GM18508 (cell line): Measurements from ENCODE around the gene PLD5.
A peak's percentile ranks its signal among the peaks of the same experiment; 100 is the strongest.
"Not testable (repeated sequence)": the region's sequence is repeated elsewhere in the genome, so short reads cannot be mapped to it uniquely, and the experiment has no call there.

Experiments used
- ATAC-seq: cut with Tn5 transposase; IDR thresholded peaks from one replicate; pipeline ENCODE4 v1.9.1; 2021; ENCODE audit warnings: moderate number of reproducible peaks; ENCODE audit not compliant: insufficient read depth, unreplicated experiment

The PLD5 gene

DNA sequence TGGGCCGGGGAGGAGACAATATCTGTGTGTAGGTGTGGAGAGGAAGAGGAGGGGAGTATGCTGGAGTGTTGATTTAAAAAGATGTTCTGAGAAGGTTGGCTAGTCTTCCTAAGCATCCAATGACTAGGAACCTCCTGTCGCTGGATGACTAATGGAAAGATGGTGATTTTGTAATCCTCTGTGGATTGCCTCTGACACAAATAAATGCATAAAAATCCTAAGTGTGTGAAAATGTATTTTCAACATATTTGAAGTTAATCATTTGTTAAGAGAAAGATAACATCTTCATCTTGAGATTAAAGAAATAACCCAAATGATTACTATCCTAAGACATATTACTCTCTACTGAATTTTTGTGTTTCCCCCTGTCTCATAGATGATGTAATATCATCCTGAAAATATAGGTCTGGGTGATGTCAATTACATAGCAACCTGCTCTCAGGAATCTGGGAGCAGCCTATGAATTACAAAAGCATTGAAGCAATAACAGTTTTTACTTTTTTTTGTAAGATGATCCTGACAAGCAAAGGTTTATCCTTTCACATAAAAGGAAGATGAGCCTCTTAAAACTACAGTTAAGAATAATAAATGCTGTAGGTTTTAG, 305.1 kb downstream of the PLD5 start:
- no peak for ATAC-seq

DNA sequence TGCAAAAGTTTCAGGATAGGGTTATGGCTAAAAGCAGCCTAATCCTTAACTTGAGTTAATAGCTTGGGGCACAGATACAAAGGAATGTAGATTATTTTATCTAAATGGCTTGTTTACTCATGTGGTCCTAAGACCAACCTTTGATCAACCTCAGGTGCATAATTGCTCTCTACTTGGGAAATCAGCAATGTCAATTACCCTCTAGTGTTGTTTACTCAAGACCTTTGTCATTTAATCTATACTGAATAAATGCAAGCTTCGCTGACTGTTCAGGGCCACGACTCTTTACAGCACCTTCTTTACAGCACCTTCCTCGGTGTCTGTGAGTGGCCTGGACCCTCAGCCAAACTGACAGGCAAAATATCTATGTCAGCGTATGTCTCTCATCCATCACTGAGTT, 308.1 kb downstream of the PLD5 start:
- ATAC-seq: no peak

DNA sequence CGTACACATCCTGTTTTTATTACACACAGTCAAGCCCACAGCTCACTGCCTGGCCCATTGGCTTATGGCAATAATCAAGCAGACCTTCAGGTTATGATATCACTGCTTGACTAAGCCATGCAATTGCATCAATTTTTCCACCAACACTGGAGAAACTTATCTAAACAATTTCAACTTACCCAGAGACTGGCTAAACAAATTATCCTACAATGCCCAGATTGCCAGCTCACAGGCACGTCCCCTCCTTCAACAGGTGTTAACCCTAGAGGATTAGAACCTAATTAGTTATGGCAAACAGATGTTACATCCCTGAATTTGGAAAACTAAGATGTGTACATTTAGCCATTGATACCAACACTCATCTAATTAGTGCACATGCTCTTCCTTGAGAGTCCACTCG, 310.0 kb downstream of the PLD5 start:
- ATAC-seq: not testable (repeated sequence)

DNA sequence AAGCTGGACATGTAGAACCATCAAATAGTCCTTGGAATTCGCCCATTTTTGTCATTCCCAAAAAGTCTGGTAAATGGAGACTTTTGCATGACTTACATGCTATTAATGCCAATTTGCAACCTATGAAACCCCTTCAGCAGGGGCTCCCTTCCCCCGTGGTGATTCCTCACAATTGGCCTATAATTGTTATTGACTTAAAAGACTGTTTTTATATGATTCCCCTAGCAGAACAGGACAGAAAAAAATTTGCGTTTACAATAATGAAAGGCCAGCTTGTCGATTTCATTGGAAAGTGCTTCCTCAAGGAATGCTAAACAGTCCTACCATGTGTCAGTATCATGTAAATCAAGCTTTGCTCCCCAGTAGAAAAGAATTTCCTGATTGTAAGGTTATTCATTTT, 311.5 kb downstream of the PLD5 start:
- not testable (repeated sequence) for ATAC-seq

DNA sequence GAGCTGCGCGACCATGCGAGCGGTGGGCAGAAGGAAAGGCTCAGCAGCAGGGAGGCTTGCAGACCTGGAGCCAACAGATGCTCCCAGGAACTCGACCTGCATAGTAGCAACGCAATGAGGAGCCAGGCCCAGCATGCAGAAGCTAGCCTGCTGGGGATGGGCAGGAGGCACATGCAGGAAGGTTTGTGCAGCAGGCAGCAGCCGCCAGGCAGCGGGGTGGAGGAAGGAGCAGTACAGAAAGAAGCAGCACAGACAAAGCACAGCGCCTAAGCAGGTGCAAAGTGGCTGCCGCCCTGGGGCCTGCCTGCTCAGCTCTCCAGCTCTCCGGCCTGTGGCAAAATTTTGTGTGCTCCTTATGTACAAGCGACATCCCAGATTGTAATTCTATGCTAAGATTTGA, 312.1 kb downstream of the PLD5 start:
- ATAC-seq: no peak

DNA sequence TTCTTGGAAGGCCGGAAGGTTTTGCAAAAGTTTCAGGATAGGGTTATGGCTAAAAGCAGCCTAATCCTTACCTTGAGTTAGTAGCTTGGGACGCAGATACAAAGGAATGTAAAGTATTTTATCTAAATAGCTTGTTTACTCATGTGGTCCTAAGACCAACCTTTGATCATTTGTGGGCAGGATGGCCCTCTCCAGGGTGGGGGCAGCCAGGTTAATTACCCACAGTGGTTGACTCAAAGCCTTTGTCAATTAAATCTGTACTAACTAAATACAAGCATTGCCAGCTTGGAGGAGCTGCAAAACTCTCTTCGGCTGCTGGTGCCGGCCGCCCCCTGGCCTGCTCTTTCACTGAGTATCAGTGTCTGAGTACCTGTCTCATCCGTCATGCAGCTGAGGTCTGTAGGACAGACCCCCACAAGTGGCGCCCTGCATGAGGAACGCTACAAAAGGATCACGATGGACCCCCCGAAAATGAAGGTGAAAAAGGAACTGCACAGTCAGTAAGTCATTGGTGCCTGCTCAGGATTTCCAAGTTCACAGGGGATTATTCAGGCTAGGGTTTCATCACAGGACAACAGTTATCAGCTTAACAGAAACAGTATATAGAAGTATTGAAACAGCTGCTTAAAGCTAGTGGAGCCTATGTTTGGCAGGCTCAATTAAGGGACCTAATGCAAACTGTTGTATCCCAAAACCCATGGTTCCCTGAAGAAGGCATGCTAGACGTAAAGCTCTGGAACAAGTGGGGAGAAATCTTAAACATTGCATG, 313.1 kb downstream of the PLD5 start:
- no peak for ATAC-seq

DNA sequence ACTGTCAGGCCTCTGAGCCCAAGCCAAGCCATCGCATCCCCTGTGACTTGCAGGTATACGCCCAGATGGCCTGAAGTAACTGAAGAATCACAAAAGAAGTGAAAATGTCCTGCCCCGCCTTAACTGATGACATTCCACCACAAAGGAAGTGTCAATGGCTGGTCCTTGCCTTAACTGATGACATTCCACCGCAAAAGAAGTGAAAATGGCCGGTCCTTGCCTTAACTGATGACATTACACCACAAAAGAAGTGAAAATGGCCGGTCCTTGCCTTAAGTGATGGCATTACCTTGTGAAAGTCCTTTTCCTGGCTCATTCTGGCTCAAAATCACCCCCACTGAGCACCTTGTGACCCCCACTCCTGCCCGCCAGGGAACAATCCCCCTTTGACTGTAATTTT, 314.2 kb downstream of the PLD5 start:
- ATAC-seq: not testable (repeated sequence)

DNA sequence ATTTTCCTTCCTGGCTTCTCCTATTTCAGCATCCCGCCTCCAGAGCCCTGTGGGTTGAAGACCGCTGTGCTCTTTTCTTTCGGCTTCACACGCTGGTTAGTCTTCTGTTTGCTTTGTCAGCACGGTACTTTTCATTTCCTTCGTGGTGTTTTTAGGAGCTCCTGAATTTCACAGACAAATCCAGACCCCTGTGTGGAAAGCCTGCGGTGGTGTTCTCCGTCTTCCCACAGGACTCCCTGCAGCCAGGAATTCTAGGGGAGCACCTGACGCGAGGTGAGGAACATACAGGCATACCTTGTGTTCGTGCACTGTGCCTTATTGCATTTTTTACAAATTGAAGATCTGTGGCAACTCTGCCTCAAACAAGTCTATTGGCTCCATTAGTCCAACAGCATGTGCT, 315.4 kb downstream of the PLD5 start:
- no peak for ATAC-seq

DNA sequence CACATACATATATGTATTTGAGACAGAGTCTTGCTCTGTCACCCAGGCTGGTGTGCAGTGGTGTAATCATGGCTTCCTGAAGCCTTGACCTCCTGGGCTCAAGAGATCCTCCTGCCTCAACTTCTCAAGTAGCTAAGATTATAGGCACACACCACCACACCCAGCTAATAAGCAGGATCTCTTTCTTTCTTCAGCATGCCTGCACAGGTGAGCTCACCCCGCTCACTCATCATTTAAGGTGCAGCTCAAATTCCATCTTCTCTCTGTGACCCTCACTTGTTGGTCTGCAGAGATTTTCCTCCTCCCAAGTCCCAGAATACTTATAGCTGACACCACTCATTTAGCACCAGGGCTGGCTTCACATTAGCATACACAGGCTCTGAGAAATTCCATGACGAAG, 316.5 kb downstream of the PLD5 start:
- ATAC-seq: no peak

DNA sequence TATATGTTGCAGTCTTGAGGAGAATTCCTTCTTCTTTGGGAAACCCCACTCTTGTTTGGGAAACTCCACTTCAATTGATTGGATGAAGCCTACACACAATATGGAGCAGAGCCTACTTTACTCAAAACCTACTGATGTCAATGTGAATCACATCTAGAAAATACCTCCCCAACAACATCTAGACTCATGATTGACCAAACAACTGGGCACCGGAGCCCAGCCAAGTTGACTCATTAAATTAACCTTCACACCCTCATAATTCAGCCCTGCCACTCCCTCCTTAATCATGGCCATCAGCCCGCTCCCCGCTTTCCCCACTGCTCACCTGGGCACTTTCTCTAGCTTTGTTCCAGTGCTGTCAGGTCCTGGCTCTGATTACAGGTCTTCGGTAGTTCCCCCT, 317.5 kb downstream of the PLD5 start:
- ATAC-seq: no peak

DNA sequence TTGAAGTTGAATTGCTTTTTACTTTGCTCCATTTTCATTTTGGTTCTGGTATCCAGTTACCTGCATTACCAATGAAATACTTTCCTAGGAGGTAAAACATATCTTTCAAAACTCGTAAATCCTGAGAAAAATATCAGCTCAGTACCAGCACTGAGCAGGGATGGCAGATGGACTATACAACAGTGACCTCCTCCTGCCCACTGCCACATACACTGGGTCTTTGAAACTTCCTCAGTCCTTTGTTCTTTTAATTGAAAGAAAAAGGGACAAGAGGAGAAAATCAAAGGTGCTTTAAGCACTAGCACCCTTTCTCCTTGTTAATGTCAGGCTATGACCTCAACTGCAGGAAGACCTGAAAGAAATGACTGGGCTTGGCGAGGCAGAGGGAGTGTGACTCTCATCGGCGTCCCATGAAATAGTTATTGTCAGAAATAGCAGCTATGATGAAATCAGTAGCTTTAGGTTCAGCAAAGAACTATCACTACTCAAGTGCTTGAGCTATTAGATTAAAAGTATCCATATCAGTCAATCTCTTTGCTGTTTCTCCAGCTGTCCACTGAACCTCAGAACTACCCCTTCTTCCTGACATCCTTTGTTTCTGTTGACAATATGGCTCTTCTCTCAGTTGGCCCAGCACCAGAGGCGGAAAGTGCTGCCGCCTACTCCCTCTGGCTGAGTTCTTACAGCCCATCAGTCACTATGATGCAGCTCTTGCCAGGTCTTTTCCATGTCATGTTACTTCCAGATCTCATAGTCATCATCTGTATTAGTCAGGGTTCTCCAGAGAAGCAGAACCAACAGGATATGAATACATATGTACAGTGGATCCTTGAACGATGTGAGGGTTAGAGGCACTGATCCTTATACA, 318.6 kb downstream of the PLD5 start:
- no peak for ATAC-seq

DNA sequence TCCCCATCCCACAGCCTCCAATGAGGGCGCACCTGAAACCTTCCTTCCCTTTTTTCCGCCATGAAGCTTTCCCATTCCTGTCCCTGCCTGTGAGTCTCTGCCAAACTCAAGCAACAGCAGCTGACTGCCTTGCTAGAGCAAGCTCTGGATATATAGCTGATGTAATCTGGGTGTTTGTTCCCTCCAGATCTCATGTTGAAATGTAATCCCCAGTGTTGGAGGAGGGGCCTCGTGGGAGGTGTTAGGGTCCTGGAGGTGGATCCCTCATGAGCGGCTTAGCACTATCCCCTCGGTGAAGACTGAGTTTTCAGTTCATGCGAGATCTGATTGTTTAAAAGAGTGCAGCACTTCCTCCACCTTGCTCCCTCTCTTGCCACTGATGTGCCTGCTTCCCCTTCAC, 321.2 kb downstream of the PLD5 start:
- ATAC-seq: no peak

DNA sequence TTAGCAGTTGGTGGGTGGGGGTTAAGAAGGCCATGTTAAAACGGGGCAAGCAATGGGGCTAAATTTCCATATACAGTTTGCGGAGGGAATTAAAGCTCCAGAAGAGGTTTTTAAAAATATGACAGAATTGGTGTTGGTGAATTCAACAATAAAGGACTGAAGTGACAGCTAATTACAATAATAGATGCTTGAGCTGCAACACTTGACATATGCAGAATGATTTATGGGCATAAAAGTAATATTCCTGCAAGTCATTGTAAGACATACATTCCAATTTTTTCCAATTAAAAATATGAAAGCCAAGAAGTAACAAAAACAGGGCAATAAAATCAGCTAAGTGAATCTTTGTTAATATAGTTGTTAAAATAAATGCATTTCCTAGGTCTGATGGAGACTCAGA, 323.4 kb downstream of the PLD5 start:
- no peak for ATAC-seq

DNA sequence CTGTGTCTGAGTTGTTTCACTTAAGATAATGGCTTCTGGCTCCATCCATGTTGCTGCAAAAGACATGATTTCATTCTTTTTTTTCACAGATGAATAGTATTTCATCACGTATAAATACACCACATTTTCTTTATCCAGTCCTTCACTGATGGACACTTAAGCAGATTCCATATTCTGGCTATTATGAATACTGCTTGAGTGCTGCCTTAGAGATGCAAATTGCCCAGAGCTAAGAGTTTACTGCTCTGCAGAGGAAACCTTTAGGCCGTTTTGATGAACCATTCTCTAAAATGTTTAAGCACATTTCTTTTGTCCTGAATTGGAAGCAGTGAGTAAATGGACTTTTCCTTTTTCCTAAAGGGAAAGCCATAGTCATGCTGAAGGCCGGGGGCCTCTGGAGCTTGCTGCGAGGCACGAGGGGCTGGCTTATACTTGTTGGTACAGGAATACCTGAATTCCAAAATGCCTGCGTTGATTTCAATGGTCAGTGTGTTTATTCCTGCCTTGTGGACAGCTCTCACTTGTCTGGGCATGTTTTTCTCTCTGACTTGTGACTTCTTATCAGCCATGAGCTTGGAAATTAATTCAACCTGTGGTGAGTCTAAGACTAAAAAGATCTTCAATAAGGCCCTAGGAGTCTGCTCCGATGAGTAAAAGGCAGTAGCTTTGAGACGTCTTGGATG, 324.6 kb downstream of the PLD5 start:
- ATAC-seq: no peak

DNA sequence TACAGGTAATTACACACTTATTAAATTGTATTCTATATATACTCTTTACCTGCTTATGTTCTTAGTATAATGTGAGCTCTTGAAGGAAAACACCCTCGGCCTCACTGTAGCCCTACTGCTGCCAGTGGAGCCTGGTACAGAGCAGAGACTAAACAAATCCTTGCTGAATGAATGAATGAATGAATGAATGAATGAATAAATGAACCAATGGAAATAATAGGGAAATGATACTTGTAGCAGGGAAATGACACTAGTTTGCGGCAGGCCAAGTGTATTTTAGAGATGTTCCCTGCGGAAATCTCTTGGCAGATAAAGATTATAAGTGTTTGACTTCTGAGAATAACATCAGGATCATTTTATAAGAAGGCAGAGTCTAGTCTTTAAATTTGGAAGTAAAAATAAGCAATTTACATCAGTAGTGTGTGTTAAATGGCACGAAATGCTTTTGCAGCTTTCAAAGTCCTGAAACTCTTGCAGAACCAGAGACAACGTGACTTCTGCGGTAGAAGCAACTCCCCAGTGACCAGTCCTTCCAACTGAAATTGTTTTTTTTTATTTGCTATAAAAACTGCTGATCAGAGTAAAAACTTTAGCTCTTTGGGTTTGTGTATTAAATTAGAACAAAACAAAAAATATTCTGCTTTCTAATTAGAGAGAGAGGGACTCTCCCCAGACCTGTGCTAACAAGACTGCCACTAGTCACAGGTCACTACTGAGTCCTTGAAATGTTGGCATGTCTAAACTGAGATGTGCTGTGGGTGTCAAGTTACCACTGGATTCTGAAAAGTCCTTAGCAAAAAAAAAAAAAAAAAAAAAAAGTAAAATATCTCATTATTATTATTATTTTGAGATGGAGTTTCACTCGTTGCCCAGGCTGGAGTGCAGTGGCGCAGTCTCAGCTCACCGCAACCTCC, 326.3 kb downstream of the PLD5 start:
- no peak for ATAC-seq

DNA sequence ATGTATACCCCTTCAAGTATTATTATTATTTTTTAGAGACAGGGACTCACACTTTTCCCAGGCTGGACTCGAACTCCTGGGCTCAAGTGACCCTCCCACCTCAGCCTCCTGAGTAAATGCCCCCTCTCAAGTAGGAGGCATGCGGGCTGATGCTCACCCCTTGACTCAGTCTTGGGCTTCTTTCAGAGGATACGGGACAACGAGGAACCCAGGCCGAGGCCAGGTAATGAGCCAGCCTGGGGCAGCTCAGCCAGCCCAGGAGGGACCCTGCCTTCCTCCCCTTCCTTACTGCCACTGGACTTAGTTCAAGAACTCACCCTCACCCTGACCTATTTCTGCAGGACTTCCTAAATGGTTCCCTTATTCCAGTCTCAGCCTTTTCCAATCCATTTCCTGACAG, 327.6 kb downstream of the PLD5 start:
- no peak for ATAC-seq

DNA sequence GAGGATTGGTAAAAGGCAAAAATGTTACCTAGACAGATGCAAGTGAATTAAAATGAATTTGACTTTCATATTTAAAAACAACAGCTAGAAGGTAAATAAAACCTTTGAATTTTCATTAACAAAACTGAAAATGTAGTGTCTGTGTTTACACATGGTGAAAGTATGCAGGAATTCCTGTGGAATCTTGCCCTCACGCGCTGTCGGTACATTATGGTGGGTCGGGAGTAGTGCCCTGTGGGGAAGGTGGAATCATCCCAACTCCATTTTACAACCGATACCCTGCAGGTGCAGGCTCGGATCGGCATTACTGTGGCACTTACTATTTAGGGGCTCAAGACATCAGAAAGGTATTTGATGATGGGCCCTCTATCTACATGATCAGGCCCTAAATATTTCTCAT, 328.4 kb downstream of the PLD5 start:
- ATAC-seq: no peak

DNA sequence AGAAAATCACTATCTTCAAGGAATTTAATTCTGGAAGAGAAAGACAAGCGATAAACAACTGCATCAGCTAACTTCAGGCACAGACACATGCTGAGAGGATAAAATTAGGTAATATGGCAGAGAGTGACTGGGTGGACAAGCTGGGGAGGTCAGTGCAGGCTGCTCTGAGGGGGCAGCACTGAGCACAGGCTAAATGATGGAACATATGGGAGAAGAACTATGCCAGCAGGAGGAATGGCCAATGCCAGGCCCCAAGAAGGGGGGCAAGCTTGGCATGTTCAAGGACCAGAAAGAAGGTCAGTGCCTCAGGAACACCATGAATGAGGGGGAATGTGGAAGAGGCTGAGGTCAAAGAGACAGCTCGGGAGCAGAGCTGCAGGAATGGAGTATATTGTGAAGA, 334.9 kb downstream of the PLD5 start:
- no peak for ATAC-seq

DNA sequence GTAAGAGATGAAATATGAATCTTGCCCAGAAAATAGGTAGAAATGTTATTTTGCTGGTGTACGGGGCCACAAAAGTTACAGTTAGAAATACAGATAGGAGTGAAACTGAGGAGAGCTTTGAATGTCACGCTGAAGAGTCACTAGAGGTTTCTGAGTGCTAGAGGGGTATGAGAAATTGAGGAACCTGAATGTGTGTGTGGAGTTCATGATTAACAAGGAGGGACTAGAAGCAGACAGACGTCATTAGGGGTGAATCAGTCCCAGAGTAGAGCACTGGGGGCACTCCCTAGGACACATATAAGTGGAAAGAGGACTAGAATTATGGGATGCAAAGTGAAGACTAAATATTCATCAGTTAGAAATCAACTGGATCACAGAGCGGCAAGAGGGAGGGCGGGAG, 336.7 kb downstream of the PLD5 start:
- ATAC-seq: peak; percentile 75

DNA sequence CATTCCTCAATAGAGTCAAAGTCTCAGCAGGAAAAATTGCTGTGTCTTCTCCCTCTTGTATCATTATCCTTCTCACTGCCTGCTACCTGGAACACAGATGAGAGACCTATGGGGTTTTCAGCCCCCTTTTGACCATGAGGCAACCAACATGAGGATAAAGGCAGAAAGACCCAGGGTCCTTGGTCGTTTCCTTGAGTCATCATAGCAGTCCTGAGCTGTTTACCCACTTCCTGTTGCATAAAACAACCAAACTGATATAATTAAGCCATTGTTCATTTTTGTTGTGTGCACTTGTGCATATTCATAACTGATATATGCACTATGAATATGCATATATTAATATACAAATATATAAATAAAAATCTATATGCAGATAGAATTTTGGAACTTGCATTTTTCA, 337.3 kb downstream of the PLD5 start:
- ATAC-seq: peak; percentile 35
